Mammary epithelial cell (primary cell): ENCODE results near the gene SLIT1.

Experiments used
- EZH2 ChIP-seq: IDR thresholded peaks from 2 replicates; pipeline ENCODE4 v1.6.1; 2012; ENCODE audit warnings: low read length, inconsistent platforms, borderline replicate concordance
- TF ChIP-seq, protein P1 (sequence below), 2 donors: IDR thresholded peaks in 1 of 2; conservative IDR thresholded peaks in 1 of 2; 2 replicates each; pipeline ENCODE4 v1.5.1; 2011 to 2012; ENCODE audit warnings: inconsistent platforms in 2 of 2, low read length in 2 of 2, mild to moderate bottlenecking in 2 of 2, control low read depth in 1 of 2, low read depth in 1 of 2; ENCODE audit not compliant: insufficient read depth in 1 of 2; ENCODE audit errors: extremely low read depth in 1 of 2

GRCh38 chr10:97226398-97226797, 40.6 kb upstream of the SLIT1 start:
- TF ChIP-seq, protein P1, sequence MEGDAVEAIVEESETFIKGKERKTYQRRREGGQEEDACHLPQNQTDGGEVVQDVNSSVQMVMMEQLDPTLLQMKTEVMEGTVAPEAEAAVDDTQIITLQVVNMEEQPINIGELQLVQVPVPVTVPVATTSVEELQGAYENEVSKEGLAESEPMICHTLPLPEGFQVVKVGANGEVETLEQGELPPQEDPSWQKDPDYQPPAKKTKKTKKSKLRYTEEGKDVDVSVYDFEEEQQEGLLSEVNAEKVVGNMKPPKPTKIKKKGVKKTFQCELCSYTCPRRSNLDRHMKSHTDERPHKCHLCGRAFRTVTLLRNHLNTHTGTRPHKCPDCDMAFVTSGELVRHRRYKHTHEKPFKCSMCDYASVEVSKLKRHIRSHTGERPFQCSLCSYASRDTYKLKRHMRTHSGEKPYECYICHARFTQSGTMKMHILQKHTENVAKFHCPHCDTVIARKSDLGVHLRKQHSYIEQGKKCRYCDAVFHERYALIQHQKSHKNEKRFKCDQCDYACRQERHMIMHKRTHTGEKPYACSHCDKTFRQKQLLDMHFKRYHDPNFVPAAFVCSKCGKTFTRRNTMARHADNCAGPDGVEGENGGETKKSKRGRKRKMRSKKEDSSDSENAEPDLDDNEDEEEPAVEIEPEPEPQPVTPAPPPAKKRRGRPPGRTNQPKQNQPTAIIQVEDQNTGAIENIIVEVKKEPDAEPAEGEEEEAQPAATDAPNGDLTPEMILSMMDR (conservative IDR thresholded peaks at IDR 0.05 in 1 of 2, IDR thresholded peaks at IDR 0.05 in 1 of 2; ENCODE audit: extremely low read depth in 1 of 2, insufficient read depth in 1 of 2, low read depth in 1 of 2, low read length in 2 of 2): no peak
- TF ChIP-seq EZH2: no peak
